Measurements from ENCODE around the gene SNN. TPM values are rescaled to one million over a fixed set of nuclear protein-coding genes. Genes with fewer than 3 reads are reported as not detected.

Gene SNN
- total RNA-seq, 1 donor from 2014 or later, result 47.2 TPM

GRCh38 chr16:11696266-11697012 lies 28.2 kb downstream of the SNN start:
- DNase-seq (ENCODE audit: low spot score), result no peak

GRCh38 chr16:11697319-11697718 lies 29.1 kb downstream of the SNN start:
- no peak for DNase-seq (ENCODE audit: low spot score)

GRCh38 chr16:11698271-11698689 lies 30.0 kb downstream of the SNN start:
- no peak for DNase-seq (ENCODE audit: low spot score)

- no peak for DNase-seq (ENCODE audit: low spot score)
Observed at GRCh38 chr16:11699234-11699894, 31.1 kb downstream of the SNN start.

- no peak for DNase-seq (ENCODE audit: low spot score)
Observed at GRCh38 chr16:11700264-11701029, 32.2 kb downstream of the SNN start.

- no peak for DNase-seq (ENCODE audit: low spot score)
Observed at GRCh38 chr16:11705311-11706025, 37.2 kb downstream of the SNN start.

- no peak for DNase-seq (ENCODE audit: low spot score)
Observed at GRCh38 chr16:11706180-11706742, 38.0 kb downstream of the SNN start.

- DNase-seq (ENCODE audit: low spot score), result no peak
Observed at GRCh38 chr16:11707679-11708197, 39.5 kb downstream of the SNN start.

GRCh38 chr16:11708421-11708820 lies 40.2 kb downstream of the SNN start:
- DNase-seq (ENCODE audit: low spot score), result no peak

GRCh38 chr16:11711662-11712061 lies 43.4 kb downstream of the SNN start:
- no peak for DNase-seq (ENCODE audit: low spot score)

- no peak for DNase-seq (ENCODE audit: low spot score)
Observed at GRCh38 chr16:11712122-11712521, 43.9 kb downstream of the SNN start.

- no peak for DNase-seq (ENCODE audit: low spot score)
Observed at GRCh38 chr16:11715246-11715947, 47.1 kb downstream of the SNN start.

GRCh38 chr16:11716336-11716735 lies 48.1 kb downstream of the SNN start:
- DNase-seq (ENCODE audit: low spot score), result no peak

GRCh38 chr16:11717811-11718210 lies 49.6 kb downstream of the SNN start:
- no peak for DNase-seq (ENCODE audit: low spot score)

GRCh38 chr16:11719171-11719570 lies 50.9 kb downstream of the SNN start:
- DNase-seq (ENCODE audit: low spot score), result no peak

GRCh38 chr16:11719762-11720161 lies 51.5 kb downstream of the SNN start:
- DNase-seq (ENCODE audit: low spot score), result no peak

GRCh38 chr16:11721781-11722467 lies 53.7 kb downstream of the SNN start:
- DNase-seq (ENCODE audit: low spot score), result no peak

GRCh38 chr16:11722468-11722808 lies 54.2 kb downstream of the SNN start:
- DNase-seq (ENCODE audit: low spot score), result no peak

- DNase-seq (ENCODE audit: low spot score), result no peak
Observed at GRCh38 chr16:11725457-11725856, 57.2 kb downstream of the SNN start.

GRCh38 chr16:11726008-11726407 lies 57.8 kb downstream of the SNN start:
- no peak for DNase-seq (ENCODE audit: low spot score)

Measured in mesenteric fat pad (tissue), 1 donor.